ENCODE measurements around the gene CADPS2.

DNA sequence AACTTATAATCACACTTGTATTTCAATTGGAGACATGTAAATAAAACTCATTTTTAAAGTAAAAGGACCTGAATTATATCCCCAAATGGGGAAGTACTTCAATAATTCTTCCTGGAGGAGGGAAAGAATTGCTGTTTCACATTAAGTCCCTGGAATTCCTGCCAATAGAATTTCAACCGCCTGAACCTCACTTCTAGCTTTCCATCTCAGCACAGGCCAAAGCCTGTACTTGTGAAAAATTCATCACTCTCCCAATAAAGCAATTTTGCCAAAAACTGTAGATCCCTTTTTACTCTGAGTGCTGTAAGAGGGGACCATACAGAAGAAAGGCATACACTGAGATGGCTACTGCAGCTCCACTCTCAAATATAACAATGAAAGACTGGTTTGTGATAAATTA is 54.8 kb downstream of the CADPS2 start:
- TF ChIP-seq, protein P1, sequence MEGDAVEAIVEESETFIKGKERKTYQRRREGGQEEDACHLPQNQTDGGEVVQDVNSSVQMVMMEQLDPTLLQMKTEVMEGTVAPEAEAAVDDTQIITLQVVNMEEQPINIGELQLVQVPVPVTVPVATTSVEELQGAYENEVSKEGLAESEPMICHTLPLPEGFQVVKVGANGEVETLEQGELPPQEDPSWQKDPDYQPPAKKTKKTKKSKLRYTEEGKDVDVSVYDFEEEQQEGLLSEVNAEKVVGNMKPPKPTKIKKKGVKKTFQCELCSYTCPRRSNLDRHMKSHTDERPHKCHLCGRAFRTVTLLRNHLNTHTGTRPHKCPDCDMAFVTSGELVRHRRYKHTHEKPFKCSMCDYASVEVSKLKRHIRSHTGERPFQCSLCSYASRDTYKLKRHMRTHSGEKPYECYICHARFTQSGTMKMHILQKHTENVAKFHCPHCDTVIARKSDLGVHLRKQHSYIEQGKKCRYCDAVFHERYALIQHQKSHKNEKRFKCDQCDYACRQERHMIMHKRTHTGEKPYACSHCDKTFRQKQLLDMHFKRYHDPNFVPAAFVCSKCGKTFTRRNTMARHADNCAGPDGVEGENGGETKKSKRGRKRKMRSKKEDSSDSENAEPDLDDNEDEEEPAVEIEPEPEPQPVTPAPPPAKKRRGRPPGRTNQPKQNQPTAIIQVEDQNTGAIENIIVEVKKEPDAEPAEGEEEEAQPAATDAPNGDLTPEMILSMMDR (IDR thresholded peaks at IDR 0.05) = no peak
- no peak for TF ChIP-seq EP300 (IDR thresholded peaks at IDR 0.05)
